Stimulated activated CD8-positive, alpha-beta memory T cell treated with anti-CD3 and anti-CD28 coated beads, Interleukin-12 subunit alpha, Interleukin-12 subunit beta, amount 100 ng/mL, for 4 hours (primary cell): ENCODE measurements around the gene RIPOR2.
"Not testable (repeated sequence)": the region's sequence is repeated elsewhere in the genome, so short reads cannot be mapped to it uniquely, and the experiment has no call there.

Experiments used
- DNase-seq: peaks from one replicate; pipeline ENCODE4 v3.0.0-alpha.2; 2020; ENCODE audit warnings: low read depth

Gene RIPOR2

GRCh38 chr6:24926647-24927046, 9.1 kb downstream of the RIPOR2 start:
- not testable (repeated sequence) for DNase-seq

GRCh38 chr6:24926192-24926591, 9.6 kb downstream of the RIPOR2 start:
- DNase-seq = no peak

- no peak for DNase-seq
Observed at GRCh38 chr6:24925661-24926060, 10.1 kb downstream of the RIPOR2 start.

- no peak for DNase-seq
Observed at GRCh38 chr6:24924580-24925356, 11.0 kb downstream of the RIPOR2 start.

GRCh38 chr6:24923885-24924401, 11.8 kb downstream of the RIPOR2 start:
- no peak for DNase-seq

GRCh38 chr6:24922814-24923213, 12.9 kb downstream of the RIPOR2 start:
- DNase-seq = no peak

- no peak for DNase-seq
Observed at GRCh38 chr6:24922170-24922569, 13.6 kb downstream of the RIPOR2 start.

GRCh38 chr6:24920136-24920535, 15.6 kb downstream of the RIPOR2 start:
- no peak for DNase-seq

GRCh38 chr6:24919056-24919892, 16.5 kb downstream of the RIPOR2 start:
- DNase-seq = no peak

GRCh38 chr6:24918641-24919055, 17.1 kb downstream of the RIPOR2 start:
- DNase-seq = no peak

- no peak for DNase-seq
Observed at GRCh38 chr6:24916496-24916895, 19.3 kb downstream of the RIPOR2 start.

GRCh38 chr6:24915641-24916040, 20.1 kb downstream of the RIPOR2 start:
- no peak for DNase-seq

GRCh38 chr6:24914082-24914481, 21.7 kb downstream of the RIPOR2 start:
- DNase-seq = not testable (repeated sequence)

GRCh38 chr6:24911796-24912382, 23.9 kb downstream of the RIPOR2 start:
- DNase-seq = no peak

- DNase-seq = peak; percentile 32
Observed at GRCh38 chr6:24910961-24911725, 24.6 kb downstream of the RIPOR2 start.

- DNase-seq = no peak
Observed at GRCh38 chr6:24910331-24910960, 25.3 kb downstream of the RIPOR2 start.

GRCh38 chr6:24909241-24910216, 26.2 kb downstream of the RIPOR2 start:
- DNase-seq = no peak

- no peak for DNase-seq
Observed at GRCh38 chr6:24908650-24909035, 27.1 kb downstream of the RIPOR2 start.

- no peak for DNase-seq
Observed at GRCh38 chr6:24907919-24908649, 27.7 kb downstream of the RIPOR2 start.
